Endothelial cell of umbilical vein (primary cell): ENCODE data around the gene ARHGAP20. TPM values are rescaled to one million over a fixed set of nuclear protein-coding genes. Genes with fewer than 3 reads are reported as not detected.

ENCODE experiments used
- BruUV-seq: library from RNA; stranded (reverse); fragments of 400-500 nt; replicated peaks from 2 replicates; lab custom pipeline; 2021; lab: Mats Ljungman, UMichigan
- CTCF ChIA-PET: fragments of 300-600, 350-600 bp; sonication (Branson Sonifier 250); formaldehyde crosslinking; loops from one replicate; lab custom pipeline; 2021; ENCODE audit warnings: antibody characterized with exemption, inconsistent platforms; lab: Charles Lee
- POLR2A ChIA-PET: fragments of 300-600, 350-600 bp; sonication (Branson Sonifier 250); formaldehyde crosslinking; loops from one replicate; lab custom pipeline; 2021; ENCODE audit warnings: antibody characterized with exemption, inconsistent platforms; lab: Charles Lee
- DNase-seq: peaks from one replicate; pipeline ENCODE4 v3.0.0-alpha.2; 2011; ENCODE audit warnings: low read depth, low spot score
- FAIRE-seq: peaks from 2 replicates; lab custom pipeline; 2011; peaks lifted over from hg19 to GRCh38; lab: Jason Lieb, UNC
- H2AFZ ChIP-seq: 2 replicates; pipeline ENCODE4 v1.6.0; 2012; ENCODE audit warnings: low read depth, low read length, control low read depth, inconsistent platforms
- H3K27ac ChIP-seq: 2 replicates; pipeline ENCODE4 v1.5.1; 2011; ENCODE audit warnings: low read depth, mild to moderate bottlenecking, control low read depth, low read length, moderate library complexity; ENCODE audit not compliant: insufficient read depth
- H3K27me3 ChIP-seq, 2 experiments: 2 replicates each; pipeline versions ENCODE4 v1.6.0 to v1.6.1; 2011; ENCODE audit warnings: low read length in 2 of 2, mixed read lengths in 1 of 2; ENCODE audit not compliant: control insufficient read depth in 2 of 2, insufficient read depth in 2 of 2
- H3K36me3 ChIP-seq, 2 experiments: 2 replicates in 1 of 2; 3 replicates in 1 of 2; pipeline ENCODE4 v1.5.1; 2011; ENCODE audit warnings: low read length in 2 of 2, mild to moderate bottlenecking in 1 of 2, moderate library complexity in 1 of 2; ENCODE audit not compliant: control insufficient read depth in 2 of 2, insufficient read depth in 2 of 2; ENCODE audit errors: extremely low read depth in 1 of 2
- H3K4me1 ChIP-seq: 3 replicates; pipeline ENCODE4 v1.5.1; 2011; ENCODE audit warnings: mild to moderate bottlenecking, low read length; ENCODE audit not compliant: control insufficient read depth, insufficient read depth; ENCODE audit errors: extremely low read depth
- H3K4me2 ChIP-seq: 2 replicates; pipeline ENCODE4 v1.6.1; 2011; ENCODE audit warnings: low read length, control low read depth, mixed read lengths; ENCODE audit not compliant: insufficient read depth
- H3K4me3 ChIP-seq, 3 experiments: fragments of 200-600 bp in 1 of 3; sonication (generic), shearing (Covaris generic) in 1 of 3; replicated peaks in 1 of 3; 2 replicates each; pipeline ENCODE4 v1.5.1; 2011 to 2016; ENCODE audit warnings: control low read depth in 3 of 3, low read length in 3 of 3, mild to moderate bottlenecking in 2 of 3, inconsistent platforms in 1 of 3, low read depth in 1 of 3, moderate library complexity in 1 of 3; ENCODE audit not compliant: insufficient read depth in 1 of 3
- H3K79me2 ChIP-seq: 2 replicates; pipeline ENCODE4 v1.6.0; 2012; ENCODE audit warnings: low read length, inconsistent platforms; ENCODE audit not compliant: control insufficient read depth, insufficient read depth
- H3K9ac ChIP-seq: replicated peaks from 2 replicates; pipeline ENCODE3; 2011; ENCODE audit warnings: low read length, control low read depth; ENCODE audit not compliant: insufficient read depth; ENCODE audit errors: extremely low read depth
- H3K9me1 ChIP-seq: replicated peaks from 3 replicates; pipeline ENCODE4 v1.6.0; 2011; ENCODE audit warnings: mild to moderate bottlenecking, low read length; ENCODE audit not compliant: control insufficient read depth, insufficient read depth; ENCODE audit errors: extremely low read depth
- H3K9me3 ChIP-seq: replicated peaks from 2 replicates; pipeline ENCODE4 v1.5.1; 2012; ENCODE audit warnings: low read length, inconsistent platforms; ENCODE audit not compliant: control insufficient read depth, insufficient read depth
- H4K20me1 ChIP-seq: replicated peaks from 2 replicates; pipeline ENCODE3; 2011; ENCODE audit warnings: mild to moderate bottlenecking, low read length; ENCODE audit not compliant: control insufficient read depth, insufficient read depth; ENCODE audit errors: extremely low read depth
- CTCF ChIP-seq, 2 donors: IDR thresholded peaks; 1 replicate in 1 of 2; 2 replicates in 1 of 2; pipeline ENCODE4 v1.5.1; 2011; ENCODE audit warnings: low read length in 2 of 2, mild to moderate bottlenecking in 2 of 2, moderate library complexity in 2 of 2, control low read depth in 1 of 2, inconsistent platforms in 1 of 2, low read depth in 1 of 2; ENCODE audit not compliant: insufficient read depth in 1 of 2; ENCODE audit errors: extremely low read depth in 1 of 2
- EZH2 ChIP-seq: IDR thresholded peaks from 2 replicates; pipeline ENCODE4 v1.6.1; 2012; ENCODE audit warnings: borderline replicate concordance, low read depth, mild to moderate bottlenecking, moderate library complexity, low read length, inconsistent platforms; ENCODE audit not compliant: severe bottlenecking
- FOS ChIP-seq: IDR thresholded peaks from 2 replicates; pipeline ENCODE4 v1.6.1; 2011; ENCODE audit warnings: mild to moderate bottlenecking, low read length, moderate library complexity, borderline replicate concordance; ENCODE audit not compliant: insufficient read depth
- GATA2 ChIP-seq: IDR thresholded peaks from 2 replicates; pipeline ENCODE4 v1.7.0; 2011; ENCODE audit warnings: low read depth, mild to moderate bottlenecking, moderate library complexity, mixed read lengths, low read length; ENCODE audit not compliant: insufficient read length, insufficient read depth
- JUN ChIP-seq: IDR thresholded peaks from 2 replicates; pipeline ENCODE4 v1.6.1; 2011; ENCODE audit warnings: borderline replicate concordance, low read depth; ENCODE audit not compliant: insufficient read length, insufficient read depth
- MYC ChIP-seq: IDR thresholded peaks from one replicate; pipeline ENCODE4 v1.6.1; 2011; ENCODE audit warnings: mild to moderate bottlenecking, low read depth, low read length
- POLR2A ChIP-seq: IDR thresholded peaks from 2 replicates; pipeline ENCODE4 v1.6.1; 2012; ENCODE audit warnings: low read depth, mild to moderate bottlenecking, control low read depth, low read length
- POLR2AphosphoS5 ChIP-seq: IDR thresholded peaks from 2 replicates; pipeline ENCODE4 v1.6.1; 2012; ENCODE audit warnings: low read depth, mild to moderate bottlenecking, control low read depth, low read length, moderate library complexity; ENCODE audit not compliant: insufficient read depth
- dilution Hi-C: fragments of 300-500 bp; cut with MboI; formaldehyde crosslinking; loops from one replicate; pipeline ENCODE4 v1.15.0; 2019; ENCODE audit warnings: low sequenced_read_pairs; ENCODE audit not compliant: extremely low pct_ligation_motif_present
- intact Hi-C: fragments of 100-400 bp; cut with micrococcal nuclease; formaldehyde crosslinking; loops from one replicate; pipeline ENCODE4 v1.10.0; 2022
- polyA plus RNA-seq, 4 experiments: library from polyadenylated mRNA; depleted of rRNA in 3 of 4; stranded (reverse) in 3 of 4; unstranded in 1 of 4; fragments of >200 nt; gene quantifications; 2 replicates each; pipeline versions ENCODE4 v1.2.1 to v1.2.3, GENCODE V29; 2011 to 2012; ENCODE audit warnings: missing spikeins in 1 of 4
- total RNA-seq: library from RNA; stranded (reverse); gene quantifications from 2 replicates; pipeline ENCODE4 v1.2.3, GENCODE V29; 2021
- TF ChIP-seq, protein P1 (sequence below): IDR thresholded peaks from 2 replicates; pipeline ENCODE4 v1.6.1; 2011; ENCODE audit not compliant: insufficient read depth, insufficient read length

The ARHGAP20 gene
- total and polyA plus RNA-seq, 2 donors (not counting 3 experiments of a cell fraction or from before 2014, with no cell fraction given), result 0.51 to 1.1 TPM

GRCh38 chr11:110571081-110571720 lies 141.0 kb downstream of the ARHGAP20 start:
- Histone ChIP-seq H3K4me1 (no peaks in the 10 kb centered on the region), H3K27me3 (no peaks in the 10 kb centered on the region), H3K9ac (no peak overlapping the region), H3K4me3 (no peak overlapping the region), H3K36me3 (no peaks in the 10 kb centered on the region), H2AFZ (no peak overlapping the region), H4K20me1 (no peaks in the 10 kb centered on the region), H3K27ac (no peak overlapping the region), H3K9me3 (no peaks in the 10 kb centered on the region), H3K9me1 (no peaks in the 10 kb centered on the region), H3K4me2 (no peak overlapping the region), H3K79me2 (no peaks in the 10 kb centered on the region)
- FAIRE-seq (no peak), DNase-seq (no peak)
- dilution Hi-C loops (no loop called here), intact Hi-C loops (loop anchor here (10.0 kb wide), 1 partner anchor 394 kb away; no protein-coding TSS in a partner anchor)
- BruUV-seq, result no TSS peak
- TF ChIP-seq CTCF (IDR thresholded peaks at IDR 0.05; ENCODE audit: extremely low read depth in 1 of 2, insufficient read depth in 1 of 2, low read depth in 1 of 2, low read length in 2 of 2) (no peak), MYC (no peak), POLR2A (no peak), FOS (no peak), GATA2 (no peak), JUN (no peak), POLR2AphosphoS5 (no peak), EZH2 (no peak)
- TF ChIP-seq, protein P1, sequence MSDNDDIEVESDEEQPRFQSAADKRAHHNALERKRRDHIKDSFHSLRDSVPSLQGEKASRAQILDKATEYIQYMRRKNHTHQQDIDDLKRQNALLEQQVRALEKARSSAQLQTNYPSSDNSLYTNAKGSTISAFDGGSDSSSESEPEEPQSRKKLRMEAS, result no peak
- ChIA-PET POLR2A (no interaction called here), CTCF (no interaction called here)
